BLaER1 (cell line): ENCODE measurements around the gene CTDSPL.
A peak's percentile ranks its signal among the peaks of the same experiment; 100 is the strongest.

ENCODE experiments used
- H3K27ac ChIP-seq: shearing (Covaris generic); formaldehyde crosslinking; 2 replicates; pipeline ENCODE4 v1.8.1; 2022
- H3K27me3 ChIP-seq: shearing (Covaris generic); formaldehyde crosslinking; 2 replicates; pipeline ENCODE4 v1.8.1; 2022
- H3K36me3 ChIP-seq: shearing (Covaris generic); formaldehyde crosslinking; 2 replicates; pipeline ENCODE4 v1.8.1; 2022
- H3K4me1 ChIP-seq: shearing (Covaris generic); formaldehyde crosslinking; 2 replicates; pipeline ENCODE4 v1.8.1; 2022
- H3K4me2 ChIP-seq: shearing (Covaris generic); formaldehyde crosslinking; 2 replicates; pipeline ENCODE4 v1.8.1; 2022
- H3K4me3 ChIP-seq: shearing (Covaris generic); formaldehyde crosslinking; 2 replicates; pipeline ENCODE4 v1.8.1; 2022
- H3K9ac ChIP-seq: shearing (Covaris generic); formaldehyde crosslinking; 2 replicates; pipeline ENCODE4 v1.8.1; 2022
- H3K9me3 ChIP-seq: shearing (Covaris generic); formaldehyde crosslinking; 2 replicates; pipeline ENCODE4 v1.8.1; 2022
- H4K20me1 ChIP-seq: shearing (Covaris generic); formaldehyde crosslinking; 2 replicates; pipeline ENCODE4 v1.8.1; 2022
- Cebpa-rat ChIP-seq: shearing (Covaris generic); IDR thresholded peaks from 2 replicates; pipeline ENCODE4 v1.8.1; 2022

CTDSPL gene

DNA sequence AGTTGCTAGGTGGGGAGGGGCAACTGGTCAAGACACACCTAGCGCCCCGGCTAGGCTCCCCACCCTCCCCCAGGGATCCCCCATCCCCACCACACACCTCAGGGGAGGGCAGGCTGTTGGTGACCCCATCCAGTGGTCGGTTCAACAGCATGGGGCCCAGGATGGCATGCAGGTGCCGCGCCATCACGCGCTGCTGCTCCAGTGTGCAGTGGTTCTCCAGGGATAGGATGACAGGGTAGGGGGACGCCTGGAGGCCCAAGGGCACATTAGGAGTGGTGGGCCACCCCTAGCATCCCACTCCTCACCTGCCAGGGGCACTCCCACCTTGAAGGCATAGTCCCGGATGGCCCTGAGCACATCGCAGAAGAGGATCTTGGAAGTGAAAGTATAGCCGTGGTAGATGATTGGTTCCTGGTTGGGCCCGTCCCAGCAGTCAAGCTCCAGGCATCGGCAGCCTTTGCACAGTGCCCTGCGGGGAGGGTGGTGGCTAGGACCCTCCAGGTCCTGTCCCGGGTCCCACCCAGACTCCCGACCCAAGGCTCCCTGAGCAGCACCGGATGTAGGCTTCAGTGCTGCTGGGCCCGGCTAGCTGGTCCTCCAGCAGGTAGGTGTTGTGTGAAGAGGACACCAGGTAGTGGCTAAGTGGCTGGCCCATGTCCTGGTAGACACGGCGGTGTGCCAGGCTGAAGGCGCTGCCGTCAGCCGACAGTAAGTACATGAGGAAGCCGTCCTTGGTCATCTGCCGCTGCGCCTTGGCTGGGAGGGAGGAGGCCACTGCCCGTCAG is 148.3 kb downstream of the CTDSPL start:
- Histone ChIP-seq H4K20me1 (peaks cover 16% of the 10 kb centered on the region), H3K9me3 (no peaks in the 10 kb centered on the region), H3K4me2 (no peak overlapping the region), H3K27ac (no peak overlapping the region), H3K27me3 (no peaks in the 10 kb centered on the region), H3K36me3 (peaks cover 43% of the 10 kb centered on the region), H3K9ac (no peak overlapping the region), H3K4me3 (no peak overlapping the region), H3K4me1 (0 out of 2 replicates have a peak, but pooled peaks cover 4% of the 10 kb centered on the region)
- TF ChIP-seq Cebpa-rat: no peak

DNA sequence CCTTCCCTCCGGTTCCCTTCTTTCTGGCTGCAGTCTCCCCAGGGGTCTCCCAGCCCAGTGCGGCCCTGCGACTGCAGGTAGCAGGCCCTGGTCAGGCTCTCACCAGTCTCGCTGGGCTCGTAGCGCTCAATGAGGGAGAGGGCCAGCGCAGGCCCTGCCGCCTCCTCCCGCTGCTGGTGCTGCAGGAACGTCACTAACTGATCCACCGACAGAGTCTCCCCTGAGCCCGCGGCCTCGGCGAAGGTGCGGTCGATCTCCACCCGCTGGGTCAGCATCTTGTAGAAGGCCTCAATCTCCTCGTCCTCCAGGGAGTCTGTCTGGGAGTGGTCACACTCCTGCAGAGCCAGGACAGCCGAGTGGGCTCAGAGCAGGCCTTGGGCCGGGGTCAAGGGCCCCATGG is 149.4 kb downstream of the CTDSPL start:
- H3K36me3 ChIP-seq: peaks cover 38% of the 10 kb centered on the region
- H3K27me3 ChIP-seq: no peaks in the 10 kb centered on the region
- H3K27ac ChIP-seq: no peak overlapping the region
- no peak overlapping the region for H3K9ac ChIP-seq
- no peak overlapping the region for H3K4me2 ChIP-seq
- peaks cover 4% of the 10 kb centered on the region for H3K9me3 ChIP-seq
- H3K4me3 ChIP-seq: no peak overlapping the region
- 0 out of 2 replicates have a peak, but pooled peaks cover 4% of the 10 kb centered on the region for H3K4me1 ChIP-seq
- no peak for TF ChIP-seq Cebpa-rat
- peaks cover 5% of the 10 kb centered on the region; the same call in 1 of the 2 replicates for H4K20me1 ChIP-seq

DNA sequence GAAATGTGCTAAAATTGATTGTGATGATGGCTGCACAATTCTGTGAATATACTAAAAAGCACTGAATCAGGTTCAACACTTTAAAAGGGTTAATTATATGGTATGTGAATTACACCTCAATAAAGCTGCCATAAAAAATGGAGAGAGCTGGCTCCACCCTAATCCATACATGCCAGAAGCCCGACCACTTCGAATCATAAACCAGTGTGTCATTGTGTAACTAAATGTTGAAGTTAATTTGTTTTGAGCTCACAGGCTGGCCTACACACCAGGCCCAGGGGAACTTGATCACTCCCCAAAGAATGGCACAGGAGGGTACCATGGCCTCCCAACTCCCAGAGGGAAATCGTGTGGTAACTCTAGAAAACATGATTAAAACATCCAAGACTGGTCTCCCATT is 153.8 kb downstream of the CTDSPL start:
- no peak overlapping the region for H3K27ac ChIP-seq
- H3K9me3 ChIP-seq: peaks cover 10% of the 10 kb centered on the region
- H3K36me3 ChIP-seq: peaks cover 19% of the 10 kb centered on the region
- no peak for TF ChIP-seq Cebpa-rat
- peaks cover 31% of the 10 kb centered on the region for H3K4me1 ChIP-seq
- H4K20me1 ChIP-seq: no peaks in the 10 kb centered on the region
- no peaks in the 10 kb centered on the region for H3K27me3 ChIP-seq
- H3K9ac ChIP-seq: no peak overlapping the region
- H3K4me3 ChIP-seq: no peak overlapping the region
- H3K4me2 ChIP-seq: no peak overlapping the region

DNA sequence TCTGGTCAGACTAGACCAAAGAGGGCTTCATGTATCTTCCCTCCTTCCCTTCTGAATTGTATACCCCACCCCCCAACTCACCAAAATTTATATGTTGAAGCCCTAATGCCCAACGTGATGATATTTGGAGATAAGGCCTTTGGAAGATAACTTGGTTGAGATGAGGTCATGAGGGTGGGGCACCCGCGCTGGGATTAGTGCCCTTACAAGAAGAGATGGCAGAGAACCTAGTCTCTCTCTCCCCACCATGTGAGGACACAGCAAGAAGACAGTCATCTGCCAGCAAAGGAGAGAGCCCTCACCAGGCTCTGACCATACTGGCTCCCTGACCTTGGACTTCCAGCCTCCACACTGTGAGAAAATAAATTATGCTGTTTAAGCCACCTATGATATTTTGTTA is 154.3 kb downstream of the CTDSPL start:
- H3K4me2 ChIP-seq: no peak overlapping the region
- no peak overlapping the region for H3K27ac ChIP-seq
- TF ChIP-seq Cebpa-rat: no peak
- no peak overlapping the region for H3K4me3 ChIP-seq
- H3K4me1 ChIP-seq: peaks cover 31% of the 10 kb centered on the region
- H3K9ac ChIP-seq: no peak overlapping the region
- no peaks in the 10 kb centered on the region for H3K27me3 ChIP-seq
- H4K20me1 ChIP-seq: no peaks in the 10 kb centered on the region
- peaks cover 10% of the 10 kb centered on the region for H3K9me3 ChIP-seq
- peaks cover 19% of the 10 kb centered on the region for H3K36me3 ChIP-seq

DNA sequence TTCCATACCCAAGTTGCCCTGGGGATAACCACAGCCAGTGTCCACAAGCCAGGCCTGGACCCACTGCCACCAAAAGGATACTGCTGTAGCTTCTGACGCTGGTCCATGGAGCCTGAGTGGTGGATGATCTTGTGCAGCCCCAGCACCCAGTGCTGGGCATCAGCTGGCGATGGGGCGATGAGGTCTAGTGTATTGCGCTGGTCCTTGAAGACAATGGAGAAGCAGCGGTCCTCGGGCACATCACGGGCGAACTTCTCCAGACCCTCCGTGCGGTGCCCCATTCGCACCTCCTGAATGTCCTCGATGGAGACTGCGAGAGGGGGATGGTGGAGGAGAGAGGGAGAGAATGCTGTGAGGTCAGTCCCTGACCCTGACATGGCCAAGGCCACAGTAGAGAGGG is 154.7 kb downstream of the CTDSPL start:
- H4K20me1 ChIP-seq: no peaks in the 10 kb centered on the region
- H3K27ac ChIP-seq: peak overlapping the region; percentile 73; the same call in 1 of the 2 replicates
- H3K9me3 ChIP-seq: peaks cover 10% of the 10 kb centered on the region
- peaks cover 19% of the 10 kb centered on the region for H3K36me3 ChIP-seq
- H3K4me1 ChIP-seq: peaks cover 29% of the 10 kb centered on the region
- no peak overlapping the region for H3K4me2 ChIP-seq
- 0 out of 2 replicates have a peak overlapping the region, but pooled peaks have one; percentile 58 for H3K9ac ChIP-seq
- H3K27me3 ChIP-seq: no peaks in the 10 kb centered on the region
- no peak overlapping the region for H3K4me3 ChIP-seq
- TF ChIP-seq Cebpa-rat: no peak

DNA sequence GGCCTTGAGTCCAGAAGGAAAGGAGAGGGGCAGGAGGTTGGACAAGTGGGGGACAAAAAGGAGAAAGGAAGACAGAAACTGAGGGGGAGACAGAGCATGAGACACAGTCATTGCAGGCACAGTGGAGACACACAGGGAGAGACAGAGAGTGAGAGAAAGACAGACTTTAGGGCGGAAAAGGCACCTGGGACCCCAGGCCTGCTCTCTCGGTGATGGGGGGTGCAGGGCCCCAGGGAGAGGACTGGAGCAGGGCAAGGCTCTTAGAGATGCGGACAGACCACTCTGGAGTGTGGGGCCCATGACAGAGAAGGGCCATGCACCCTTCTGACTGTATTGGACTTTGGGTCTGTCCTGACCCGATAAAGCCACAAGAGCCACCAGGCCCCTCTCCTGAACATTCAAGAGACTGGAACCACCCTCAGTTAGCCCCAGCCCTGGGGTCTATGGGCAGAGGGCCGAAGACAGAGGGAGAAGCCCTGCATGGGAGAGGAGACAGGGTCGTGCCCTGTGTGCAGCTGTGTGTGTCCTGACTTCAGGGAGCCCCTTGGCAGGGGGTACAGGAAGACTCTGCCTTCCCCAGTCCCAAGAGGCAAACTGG is 155.3 kb downstream of the CTDSPL start:
- H3K4me2 ChIP-seq: peak overlapping the region; percentile 79
- H3K4me3 ChIP-seq: no peak overlapping the region; the same call in 1 of the 2 replicates
- TF ChIP-seq Cebpa-rat: no peak
- H3K9ac ChIP-seq: peak overlapping the region; percentile 58; the same call in 1 of the 2 replicates
- H4K20me1 ChIP-seq: no peaks in the 10 kb centered on the region
- no peaks in the 10 kb centered on the region for H3K27me3 ChIP-seq
- H3K9me3 ChIP-seq: peaks cover 10% of the 10 kb centered on the region
- peaks cover 19% of the 10 kb centered on the region for H3K36me3 ChIP-seq
- H3K4me1 ChIP-seq: peaks cover 27% of the 10 kb centered on the region
- H3K27ac ChIP-seq: peak overlapping the region; percentile 73

DNA sequence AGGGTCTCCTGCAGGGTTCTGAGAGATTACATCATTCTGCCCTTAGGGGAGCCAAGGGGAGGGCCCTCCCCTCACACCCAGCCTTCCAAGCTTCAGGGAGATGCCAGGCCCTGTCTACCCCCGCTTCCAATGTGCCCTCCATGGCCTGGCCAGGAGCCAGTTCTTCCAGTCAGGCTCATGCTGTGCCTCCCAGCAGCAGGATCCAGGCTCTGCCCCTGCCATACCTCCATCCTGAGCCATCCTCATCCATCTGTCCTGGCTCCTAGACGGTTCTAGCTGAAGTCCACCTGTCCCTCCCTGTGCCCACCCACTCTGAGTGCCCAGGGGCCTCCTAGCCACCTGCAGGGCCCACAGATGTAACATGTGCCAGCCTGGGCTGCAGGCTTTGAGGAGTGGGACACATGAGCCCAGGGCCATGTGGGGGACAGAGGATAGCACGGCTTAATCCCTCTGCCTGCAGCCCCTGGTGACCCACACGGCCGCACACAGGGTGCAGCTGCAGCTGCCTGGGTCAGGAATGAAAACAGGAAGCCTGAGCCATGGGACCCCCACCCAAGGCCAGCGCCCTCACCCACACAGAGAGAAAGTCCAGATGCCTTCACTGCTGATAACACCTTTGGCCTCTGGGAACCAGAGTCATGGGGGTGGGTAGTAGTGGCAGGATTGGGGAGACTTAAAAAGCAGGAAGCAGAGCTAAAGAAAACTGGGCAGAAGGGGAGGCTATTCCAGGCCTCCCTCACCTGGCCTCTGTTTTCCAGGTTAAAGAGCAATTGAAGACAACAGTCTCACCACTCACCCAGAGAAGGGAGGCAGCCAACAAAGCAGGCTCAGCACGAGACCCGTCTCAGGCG is 156.0 kb downstream of the CTDSPL start:
- no peak for TF ChIP-seq Cebpa-rat
- H3K4me1 ChIP-seq: peaks cover 28% of the 10 kb centered on the region
- peak overlapping the region; percentile 79 for H3K4me2 ChIP-seq
- peaks cover 10% of the 10 kb centered on the region for H3K9me3 ChIP-seq
- H3K27me3 ChIP-seq: no peaks in the 10 kb centered on the region
- no peak overlapping the region; the same call in 1 of the 2 replicates for H3K4me3 ChIP-seq
- peak overlapping the region; percentile 58 for H3K9ac ChIP-seq
- peak overlapping the region; percentile 73 for H3K27ac ChIP-seq
- H4K20me1 ChIP-seq: no peaks in the 10 kb centered on the region
- peaks cover 19% of the 10 kb centered on the region for H3K36me3 ChIP-seq

DNA sequence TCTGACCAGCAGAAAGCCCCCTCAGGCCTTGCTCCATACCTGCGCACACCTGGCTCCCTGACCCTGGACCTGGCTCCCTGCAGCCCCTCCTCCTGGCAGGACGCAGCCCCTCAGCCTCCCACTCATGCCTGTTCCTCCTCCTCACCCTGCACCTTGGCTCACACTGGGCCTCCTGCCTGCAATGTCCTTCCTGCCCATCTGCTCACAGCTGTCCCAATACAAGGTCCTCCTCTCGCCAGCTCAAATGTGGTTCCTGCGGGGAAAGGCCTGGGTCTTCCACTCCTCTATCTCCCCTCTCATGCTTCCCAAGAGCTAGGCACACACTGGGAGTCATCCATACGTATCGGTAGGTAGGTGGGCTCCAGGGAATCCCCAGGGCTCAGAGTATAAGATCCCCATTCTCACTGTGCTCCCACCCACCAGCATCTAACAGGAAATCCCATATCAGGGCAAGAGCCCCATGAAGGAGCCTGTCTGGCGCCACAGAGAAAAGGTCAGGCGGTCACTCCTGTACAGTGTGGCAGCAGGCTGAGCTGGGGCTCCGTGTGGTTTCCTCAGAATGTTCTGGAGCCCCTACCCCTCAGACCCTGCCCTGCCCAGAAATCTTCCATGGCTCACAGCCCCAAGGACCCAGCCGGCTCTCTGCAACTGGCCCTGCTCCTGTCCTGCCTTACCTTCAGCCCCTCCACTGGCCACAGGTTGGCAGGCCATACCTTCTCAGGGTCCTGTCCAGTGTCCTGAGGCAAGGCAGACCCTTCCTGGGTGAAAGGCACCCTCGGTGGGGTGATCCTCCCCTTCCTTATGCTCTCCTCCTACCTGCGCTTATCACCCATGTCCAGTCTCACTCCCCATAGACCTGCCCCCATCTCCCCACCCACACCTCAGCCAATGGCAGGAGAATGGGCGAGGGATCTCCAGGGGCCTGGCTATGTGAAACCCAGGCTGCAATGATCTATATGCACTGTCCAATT is 156.9 kb downstream of the CTDSPL start:
- H3K27me3 ChIP-seq: no peaks in the 10 kb centered on the region
- peak overlapping the region; percentile 58 for H3K9ac ChIP-seq
- H4K20me1 ChIP-seq: no peaks in the 10 kb centered on the region
- no peak for TF ChIP-seq Cebpa-rat
- peaks cover 10% of the 10 kb centered on the region for H3K9me3 ChIP-seq
- H3K27ac ChIP-seq: peak overlapping the region; percentile 73
- H3K4me1 ChIP-seq: peaks cover 37% of the 10 kb centered on the region
- peaks cover 19% of the 10 kb centered on the region for H3K36me3 ChIP-seq
- no peak overlapping the region for H3K4me3 ChIP-seq
- peak overlapping the region; percentile 79 for H3K4me2 ChIP-seq
